GM19372 (cell line): ENCODE data around the gene NFRKB.
A peak's percentile ranks its signal among the peaks of the same experiment; 100 is the strongest.
"Not testable (repeated sequence)": the region's sequence is repeated elsewhere in the genome, so short reads cannot be mapped to it uniquely, and the experiment has no call there.

Experiments
- ATAC-seq: cut with Tn5 transposase; IDR thresholded peaks from one replicate; pipeline ENCODE4 v1.9.1; 2021; ENCODE audit warnings: mild to moderate bottlenecking, low read depth, moderate library complexity; ENCODE audit not compliant: unreplicated experiment

NFRKB gene

GRCh38 chr11:129896062-129896461, 684 bp upstream of the NFRKB start:
- no peak for ATAC-seq

- peak; percentile 16 for ATAC-seq
These were observed 876 bp downstream of the NFRKB start for GRCh38 chr11:129894278-129895125.

GRCh38 chr11:129888451-129888850, 6.9 kb downstream of the NFRKB start:
- no peak for ATAC-seq

GRCh38 chr11:129885381-129885780, 10.0 kb downstream of the NFRKB start:
- no peak for ATAC-seq

GRCh38 chr11:129884581-129884980, 10.8 kb downstream of the NFRKB start:
- ATAC-seq, result no peak

- ATAC-seq, result no peak
These were observed 13.7 kb downstream of the NFRKB start for GRCh38 chr11:129881570-129882170.

GRCh38 chr11:129880311-129880710, 15.1 kb downstream of the NFRKB start:
- ATAC-seq, result no peak

- no peak for ATAC-seq
These were observed 23.5 kb downstream of the NFRKB start for GRCh38 chr11:129871914-129872313.

GRCh38 chr11:129868626-129869025, 26.8 kb downstream of the NFRKB start:
- not testable (repeated sequence) for ATAC-seq

- ATAC-seq, result no peak
These were observed 29.1 kb downstream of the NFRKB start for GRCh38 chr11:129866311-129866710.

GRCh38 chr11:129865701-129866100, 29.7 kb downstream of the NFRKB start:
- ATAC-seq, result no peak

GRCh38 chr11:129864811-129865210, 30.6 kb downstream of the NFRKB start:
- ATAC-seq, result no peak

GRCh38 chr11:129861702-129862522, 33.5 kb downstream of the NFRKB start:
- ATAC-seq, result no peak

GRCh38 chr11:129856036-129856435, 39.3 kb downstream of the NFRKB start:
- ATAC-seq, result no peak

GRCh38 chr11:129855086-129855485, 40.3 kb downstream of the NFRKB start:
- ATAC-seq, result no peak

- no peak for ATAC-seq
These were observed 41.1 kb downstream of the NFRKB start for GRCh38 chr11:129854232-129854805.

GRCh38 chr11:129853518-129854231, 41.7 kb downstream of the NFRKB start:
- ATAC-seq, result no peak

GRCh38 chr11:129852125-129852740, 43.1 kb downstream of the NFRKB start:
- ATAC-seq, result no peak

GRCh38 chr11:129849447-129850130, 45.8 kb downstream of the NFRKB start:
- ATAC-seq, result no peak
